Stimulated activated CD4-positive, alpha-beta T cell treated with anti-CD3 and anti-CD28 coated beads, Interleukin-1b, Interleukin-23, amount 100 ng/mL, for 24 hours (primary cell): Measurements from ENCODE around the gene RUVBL2.

Source experiments
- DNase-seq, 4 experiments: peaks; one replicate each; pipeline ENCODE4 v3.0.0-alpha.2; 2020; ENCODE audit warnings: low read depth in 4 of 4, low spot score in 1 of 4

Gene RUVBL2

GRCh38 chr19:48993175-48994034 lies at the start of gene RUVBL2, which contains the start of gene GYS1:
RUVBL2 (plus strand) TSS chr19:48993887; CDS start chr19:48993912, 25 bp downstream.
GYS1 (minus strand) TSS chr19:48993309; CDS start chr19:48993112, 197 bp downstream.
- DNase-seq, result peak; percentile 94 to 100 (median 98)

GRCh38 chr19:48945415-48945814 lies 48.3 kb upstream of the RUVBL2 start:
- DNase-seq, result no peak

GRCh38 chr19:48945817-48946216 lies 47.9 kb upstream of the RUVBL2 start:
- no peak for DNase-seq

GRCh38 chr19:48946463-48947257 lies 47.0 kb upstream of the RUVBL2 start:
- no peak for DNase-seq

GRCh38 chr19:48947258-48947542 lies 46.5 kb upstream of the RUVBL2 start:
- DNase-seq, result no peak

- no peak for DNase-seq
Measured at GRCh38 chr19:48950159-48950558, 43.5 kb upstream of the RUVBL2 start.

- no peak for DNase-seq
Measured at GRCh38 chr19:48950830-48951519, 42.7 kb upstream of the RUVBL2 start.

GRCh38 chr19:48953141-48953540 lies 40.5 kb upstream of the RUVBL2 start:
- DNase-seq, result no peak

GRCh38 chr19:48953990-48954594 lies 39.6 kb upstream of the RUVBL2 start:
- DNase-seq, result no peak

- peak; percentile 83 to 97 (median 90) for DNase-seq
Measured at GRCh38 chr19:48954595-48955307, 38.9 kb upstream of the RUVBL2 start, which contains the start of gene BAX. BAX (plus strand) TSS chr19:48954875; CDS start chr19:48954929, 54 bp downstream.

- no peak for DNase-seq
Measured at GRCh38 chr19:48955308-48955958, 38.3 kb upstream of the RUVBL2 start.

GRCh38 chr19:48958006-48958405 lies 35.7 kb upstream of the RUVBL2 start:
- no peak for DNase-seq

GRCh38 chr19:48959341-48960239 lies 34.1 kb upstream of the RUVBL2 start:
- DNase-seq, result no peak

GRCh38 chr19:48961051-48961649 lies 32.5 kb upstream of the RUVBL2 start:
- DNase-seq, result no peak

- DNase-seq, result no peak
Measured at GRCh38 chr19:48961673-48962028, 32.0 kb upstream of the RUVBL2 start.

GRCh38 chr19:48962029-48962848 lies 31.4 kb upstream of the RUVBL2 start:
- DNase-seq, result no peak

GRCh38 chr19:48962849-48963165 lies 30.9 kb upstream of the RUVBL2 start:
- no peak for DNase-seq
